ENCODE results near the gene CENPN.

CENPN gene

DNA sequence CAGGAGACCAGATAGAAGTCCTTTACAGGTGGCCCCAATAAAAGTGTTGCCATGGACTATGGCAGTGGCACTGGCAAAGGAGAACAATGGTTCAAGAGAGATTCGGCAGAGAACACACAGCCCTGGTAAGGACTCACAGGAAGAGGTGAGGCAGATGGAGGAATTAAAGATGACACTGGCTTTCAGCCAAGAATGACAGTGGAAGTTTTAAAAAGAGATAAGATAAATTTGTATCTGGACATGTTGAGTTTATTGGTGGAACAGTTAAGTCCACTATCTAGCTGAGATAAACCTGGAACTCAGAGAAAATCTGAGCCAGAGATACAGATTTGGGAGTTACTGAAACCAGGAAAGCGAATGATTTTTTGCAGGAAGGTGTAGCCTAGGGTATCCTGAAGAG lies 20.5 kb upstream of the CENPN start:
- TF ChIP-seq NFIC (IDR thresholded peaks at IDR 0.05) (no peak), FOXM1 (IDR thresholded peaks at IDR 0.05; ENCODE audit: borderline replicate concordance, low read depth) (no peak), EP300 (IDR thresholded peaks at IDR 0.05; ENCODE audit: borderline replicate concordance) (no peak), ZBTB7A (IDR thresholded peaks at IDR 0.05; ENCODE audit: low read depth) (no peak)

DNA sequence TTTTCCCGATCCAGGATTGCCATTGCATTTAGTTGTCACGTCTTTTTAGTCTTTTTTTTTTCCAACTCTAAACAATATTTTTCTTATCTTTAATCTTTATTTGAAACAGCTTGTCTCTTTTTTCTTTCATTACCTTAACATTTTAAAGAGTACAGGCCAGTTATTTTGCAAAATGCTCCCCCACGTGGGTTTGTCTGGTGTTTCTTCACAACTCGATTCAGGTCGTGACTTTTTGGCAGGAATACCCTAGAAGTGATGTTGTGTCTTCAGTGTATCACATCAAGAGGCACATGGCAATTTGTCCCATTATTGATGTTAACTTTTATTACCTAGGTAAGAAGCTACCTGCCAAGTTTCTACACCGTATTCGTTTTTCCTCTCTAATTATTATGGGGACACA lies 18.3 kb upstream of the CENPN start:
- TF ChIP-seq CEBPB (IDR thresholded peaks at IDR 0.05) = no peak
- TF ChIP-seq TCF12 (IDR thresholded peaks at IDR 0.05; ENCODE audit: low read depth) = no peak
- no peak for TF ChIP-seq EGR1 (IDR thresholded peaks at IDR 0.05)
- TF ChIP-seq, protein P1, sequence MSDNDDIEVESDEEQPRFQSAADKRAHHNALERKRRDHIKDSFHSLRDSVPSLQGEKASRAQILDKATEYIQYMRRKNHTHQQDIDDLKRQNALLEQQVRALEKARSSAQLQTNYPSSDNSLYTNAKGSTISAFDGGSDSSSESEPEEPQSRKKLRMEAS (IDR thresholded peaks at IDR 0.05) = no peak
- TF ChIP-seq ZBTB7A (IDR thresholded peaks at IDR 0.05; ENCODE audit: low read depth) = no peak
- no peak for TF ChIP-seq YY1 (IDR thresholded peaks at IDR 0.05; ENCODE audit: low read depth)
- TF ChIP-seq RAD21 (IDR thresholded peaks at IDR 0.05; ENCODE audit: low read depth) = no peak
- TF ChIP-seq CREB1 (IDR thresholded peaks at IDR 0.05; ENCODE audit: low read depth) = no peak
- no peak for TF ChIP-seq EP300 (IDR thresholded peaks at IDR 0.05; ENCODE audit: borderline replicate concordance)
- TF ChIP-seq TEAD4 (IDR thresholded peaks at IDR 0.05) = no peak
- TF ChIP-seq, protein P2, sequence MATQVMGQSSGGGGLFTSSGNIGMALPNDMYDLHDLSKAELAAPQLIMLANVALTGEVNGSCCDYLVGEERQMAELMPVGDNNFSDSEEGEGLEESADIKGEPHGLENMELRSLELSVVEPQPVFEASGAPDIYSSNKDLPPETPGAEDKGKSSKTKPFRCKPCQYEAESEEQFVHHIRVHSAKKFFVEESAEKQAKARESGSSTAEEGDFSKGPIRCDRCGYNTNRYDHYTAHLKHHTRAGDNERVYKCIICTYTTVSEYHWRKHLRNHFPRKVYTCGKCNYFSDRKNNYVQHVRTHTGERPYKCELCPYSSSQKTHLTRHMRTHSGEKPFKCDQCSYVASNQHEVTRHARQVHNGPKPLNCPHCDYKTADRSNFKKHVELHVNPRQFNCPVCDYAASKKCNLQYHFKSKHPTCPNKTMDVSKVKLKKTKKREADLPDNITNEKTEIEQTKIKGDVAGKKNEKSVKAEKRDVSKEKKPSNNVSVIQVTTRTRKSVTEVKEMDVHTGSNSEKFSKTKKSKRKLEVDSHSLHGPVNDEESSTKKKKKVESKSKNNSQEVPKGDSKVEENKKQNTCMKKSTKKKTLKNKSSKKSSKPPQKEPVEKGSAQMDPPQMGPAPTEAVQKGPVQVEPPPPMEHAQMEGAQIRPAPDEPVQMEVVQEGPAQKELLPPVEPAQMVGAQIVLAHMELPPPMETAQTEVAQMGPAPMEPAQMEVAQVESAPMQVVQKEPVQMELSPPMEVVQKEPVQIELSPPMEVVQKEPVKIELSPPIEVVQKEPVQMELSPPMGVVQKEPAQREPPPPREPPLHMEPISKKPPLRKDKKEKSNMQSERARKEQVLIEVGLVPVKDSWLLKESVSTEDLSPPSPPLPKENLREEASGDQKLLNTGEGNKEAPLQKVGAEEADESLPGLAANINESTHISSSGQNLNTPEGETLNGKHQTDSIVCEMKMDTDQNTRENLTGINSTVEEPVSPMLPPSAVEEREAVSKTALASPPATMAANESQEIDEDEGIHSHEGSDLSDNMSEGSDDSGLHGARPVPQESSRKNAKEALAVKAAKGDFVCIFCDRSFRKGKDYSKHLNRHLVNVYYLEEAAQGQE (IDR thresholded peaks at IDR 0.05; ENCODE audit: low read depth) = no peak
- TF ChIP-seq TAF1 (IDR thresholded peaks at IDR 0.05; ENCODE audit: low read depth) = no peak

DNA sequence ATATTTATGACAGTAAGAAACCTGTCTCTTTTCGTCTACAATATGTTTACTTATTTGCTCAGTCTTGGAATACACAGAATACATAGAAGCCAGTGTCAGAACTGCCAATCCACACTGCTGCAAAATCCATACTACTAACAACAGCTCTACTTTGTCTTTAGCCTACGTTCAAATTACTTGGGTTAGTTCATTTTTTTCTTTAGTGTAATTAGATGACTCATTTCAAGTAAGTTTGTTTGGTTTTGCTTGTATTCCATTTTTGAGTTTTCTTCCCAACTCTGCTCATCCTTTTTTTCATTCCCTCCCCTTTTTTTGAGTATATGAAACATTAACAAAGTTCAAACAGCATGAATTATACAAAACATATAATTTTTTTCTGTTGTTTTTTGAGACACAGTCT lies 17.2 kb upstream of the CENPN start:
- TF ChIP-seq TAF1 (IDR thresholded peaks at IDR 0.05; ENCODE audit: low read depth) (no peak), FOXM1 (IDR thresholded peaks at IDR 0.05; ENCODE audit: borderline replicate concordance, low read depth) (no peak)
- TF ChIP-seq, protein P3, sequence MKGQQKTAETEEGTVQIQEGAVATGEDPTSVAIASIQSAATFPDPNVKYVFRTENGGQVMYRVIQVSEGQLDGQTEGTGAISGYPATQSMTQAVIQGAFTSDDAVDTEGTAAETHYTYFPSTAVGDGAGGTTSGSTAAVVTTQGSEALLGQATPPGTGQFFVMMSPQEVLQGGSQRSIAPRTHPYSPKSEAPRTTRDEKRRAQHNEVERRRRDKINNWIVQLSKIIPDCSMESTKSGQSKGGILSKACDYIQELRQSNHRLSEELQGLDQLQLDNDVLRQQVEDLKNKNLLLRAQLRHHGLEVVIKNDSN (IDR thresholded peaks at IDR 0.05) = no peak

DNA sequence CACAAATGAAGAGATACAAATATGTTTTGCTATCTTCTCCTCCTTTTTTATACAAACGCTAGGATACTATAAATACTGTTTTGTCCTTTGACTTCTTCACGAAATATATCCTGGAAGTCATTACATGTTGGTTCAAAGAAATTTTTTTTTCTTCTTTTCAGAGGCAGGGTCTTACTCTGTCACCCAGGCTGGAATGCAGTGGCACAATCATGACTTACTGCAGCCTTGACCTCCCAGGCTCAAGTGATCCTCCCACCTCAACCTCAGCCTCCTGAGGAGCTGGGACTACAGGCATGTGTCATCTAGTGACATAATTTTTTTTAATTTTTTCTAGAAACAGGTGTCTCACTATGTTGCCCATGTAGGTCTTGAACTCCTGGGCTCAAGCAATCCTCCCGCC lies 16.4 kb upstream of the CENPN start:
- TF ChIP-seq CEBPB (IDR thresholded peaks at IDR 0.05) (no peak), ZBTB7A (IDR thresholded peaks at IDR 0.05; ENCODE audit: low read depth) (no peak), FOXM1 (IDR thresholded peaks at IDR 0.05; ENCODE audit: borderline replicate concordance, low read depth) (no peak), EGR1 (IDR thresholded peaks at IDR 0.05) (no peak), TEAD4 (IDR thresholded peaks at IDR 0.05) (no peak), NFIC (IDR thresholded peaks at IDR 0.05) (no peak), YY1 (IDR thresholded peaks at IDR 0.05; ENCODE audit: low read depth) (no peak), TAF1 (IDR thresholded peaks at IDR 0.05; ENCODE audit: low read depth) (no peak), TCF12 (IDR thresholded peaks at IDR 0.05; ENCODE audit: low read depth) (no peak), CREB1 (IDR thresholded peaks at IDR 0.05; ENCODE audit: low read depth) (no peak)
- TF ChIP-seq, protein P3 (IDR thresholded peaks at IDR 0.05) = no peak
- TF ChIP-seq, protein P2 (IDR thresholded peaks at IDR 0.05; ENCODE audit: low read depth) = no peak

DNA sequence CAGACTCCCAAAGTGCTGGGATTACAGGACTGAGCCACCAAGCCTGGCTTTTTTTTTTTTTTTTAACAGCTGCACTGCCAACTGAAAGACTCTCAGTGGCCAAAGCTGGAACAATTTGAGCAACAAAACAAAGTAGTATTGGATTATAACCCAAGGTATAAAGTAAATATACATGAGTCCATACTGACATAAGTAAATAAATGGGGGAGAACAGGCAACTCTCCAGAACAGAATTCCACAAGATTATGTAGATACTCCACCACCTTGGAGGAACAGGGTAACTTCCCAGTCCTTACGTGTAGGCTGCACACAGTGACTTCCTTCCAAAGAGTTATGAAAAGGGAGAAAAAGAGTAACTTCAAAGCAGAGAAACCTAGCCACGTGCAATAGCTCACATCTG lies 16.0 kb upstream of the CENPN start:
- no peak for TF ChIP-seq NFIC (IDR thresholded peaks at IDR 0.05)

DNA sequence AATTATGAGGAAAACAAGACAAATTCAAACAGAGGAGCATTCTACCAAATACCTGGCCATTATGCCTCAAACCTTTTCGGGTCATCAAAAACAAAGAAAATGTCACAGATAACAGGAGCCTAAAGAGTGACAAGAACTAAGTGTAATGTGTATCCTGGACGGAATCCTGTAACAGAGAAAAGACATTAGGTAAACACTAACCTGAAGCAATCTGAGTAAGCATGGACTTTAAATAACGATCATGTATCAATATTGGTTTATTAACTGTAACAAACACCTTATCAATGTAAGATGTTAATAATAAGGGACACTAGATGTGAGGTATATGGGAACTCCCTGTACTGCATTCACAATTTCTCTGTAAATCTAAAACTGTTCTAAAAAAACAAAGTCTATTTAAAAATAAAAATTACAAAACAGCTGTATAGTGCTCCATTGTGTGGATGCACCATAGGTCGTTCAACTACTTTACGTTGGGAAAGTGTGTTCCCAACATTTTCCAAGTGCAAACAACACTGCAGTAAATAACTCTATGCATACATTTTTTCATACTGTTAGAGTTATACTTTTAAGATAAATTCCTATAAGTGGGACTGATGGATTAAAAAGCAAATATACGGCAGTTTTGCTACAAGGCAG lies 15.1 kb upstream of the CENPN start:
- TF ChIP-seq YY1 (IDR thresholded peaks at IDR 0.05; ENCODE audit: low read depth) (no peak), CREB1 (IDR thresholded peaks at IDR 0.05; ENCODE audit: low read depth) (no peak), TAF1 (IDR thresholded peaks at IDR 0.05; ENCODE audit: low read depth) (no peak), EP300 (IDR thresholded peaks at IDR 0.05; ENCODE audit: borderline replicate concordance) (no peak), ZBTB7A (IDR thresholded peaks at IDR 0.05; ENCODE audit: low read depth) (no peak), RAD21 (IDR thresholded peaks at IDR 0.05; ENCODE audit: low read depth) (no peak), TEAD4 (IDR thresholded peaks at IDR 0.05) (no peak), CEBPB (IDR thresholded peaks at IDR 0.05) (no peak), NFIC (IDR thresholded peaks at IDR 0.05) (no peak)
- TF ChIP-seq, protein P2 (IDR thresholded peaks at IDR 0.05; ENCODE audit: low read depth) = no peak
- TF ChIP-seq, protein P1 (IDR thresholded peaks at IDR 0.05) = no peak
- TF ChIP-seq, protein P3 (IDR thresholded peaks at IDR 0.05) = no peak
